Panc1 (cell line): ENCODE data around the gene ARFGEF3. TPM values are rescaled to one million over a fixed set of nuclear protein-coding genes. Genes with fewer than 3 reads are reported as not detected.

Experiments used
- ATAC-seq: fragments of 200-7000 bp; cut with Tn5 transposase; 2 replicates; pipeline ENCODE4 v1.9.1; 2020; ENCODE audit warnings: mild to moderate bottlenecking, moderate library complexity
- BruUV-seq: library from RNA; stranded (reverse); fragments of 400-500 nt; replicated peaks from 2 replicates; lab custom pipeline; 2021; lab: Mats Ljungman, UMichigan
- CTCF ChIA-PET: fragments of 300-600 bp; sonication (Branson Sonifier 250); formaldehyde crosslinking; loops from one replicate; lab custom pipeline; 2022; ENCODE audit warnings: antibody characterized with exemption; lab: Charles Lee
- POLR2A ChIA-PET: fragments of 300-600 bp; sonication (Branson Sonifier 250); formaldehyde crosslinking; loops from one replicate; lab custom pipeline; 2022; ENCODE audit warnings: antibody characterized with exemption; lab: Charles Lee
- DNase-seq: peaks from one replicate; pipeline ENCODE4 v3.0.0-alpha.2; 2010; ENCODE audit warnings: low read depth, low spot score
- H3K27ac ChIP-seq: 2 replicates; pipeline ENCODE4 v1.5.1; 2011; ENCODE audit warnings: mild to moderate bottlenecking, low read length, inconsistent platforms
- H3K27me3 ChIP-seq: fragments of 200-500 bp; sonication (Bioruptor generic); 2 replicates; pipeline ENCODE4 v1.6.0; 2014; ENCODE audit warnings: low read length, inconsistent platforms; ENCODE audit not compliant: control insufficient read depth, insufficient read depth
- H3K36me3 ChIP-seq: fragments of 200-500 bp; sonication (Bioruptor generic); 2 replicates; pipeline ENCODE4 v1.5.1; 2014; ENCODE audit warnings: inconsistent platforms, mild to moderate bottlenecking, low read length, moderate library complexity; ENCODE audit not compliant: control insufficient read depth, insufficient read depth
- H3K4me1 ChIP-seq: 2 replicates; pipeline ENCODE4 v1.5.1; 2011; ENCODE audit warnings: inconsistent platforms, mild to moderate bottlenecking, low read length, moderate library complexity; ENCODE audit not compliant: control insufficient read depth, insufficient read depth
- H3K4me3 ChIP-seq, 2 experiments: 2 replicates each; pipeline ENCODE4 v1.5.1; 2011 to 2012; ENCODE audit warnings: low read depth in 2 of 2, low read length in 2 of 2, mild to moderate bottlenecking in 2 of 2, inconsistent platforms in 1 of 2, moderate library complexity in 1 of 2
- H3K9me3 ChIP-seq: fragments of 200-500 bp; sonication (Bioruptor generic); 2 replicates; pipeline ENCODE4 v1.5.1; 2014; ENCODE audit warnings: low read depth, mild to moderate bottlenecking, inconsistent platforms, low read length, moderate library complexity; ENCODE audit not compliant: control insufficient read depth, insufficient read depth
- POLR2AphosphoS5 ChIP-seq: IDR thresholded peaks from 2 replicates; pipeline ENCODE4 v1.6.1; 2012; ENCODE audit warnings: mild to moderate bottlenecking, low read depth, low read length, moderate library complexity
- SIN3A ChIP-seq: IDR thresholded peaks from 2 replicates; pipeline ENCODE4 v1.6.1; 2012; ENCODE audit warnings: low read depth, mild to moderate bottlenecking, low read length, moderate library complexity, borderline replicate concordance; ENCODE audit not compliant: insufficient read depth
- TCF7L2 ChIP-seq: IDR thresholded peaks from 2 replicates; pipeline ENCODE4 v1.6.1; 2011; ENCODE audit warnings: mild to moderate bottlenecking, low read depth, low read length, inconsistent platforms
- in situ Hi-C: cut with HindIII; loops from 2 replicates; pipeline ENCODE4 v1.10.0; 2016; ENCODE audit warnings: low sequenced_read_pairs, low pct_unique_long_range_greater_than_20kb
- intact Hi-C: fragments of 100-400 bp; cut with micrococcal nuclease; formaldehyde crosslinking; loops from one replicate; pipeline ENCODE4 v1.10.0; 2022; ENCODE audit not compliant: unreplicated experiment
- total RNA-seq: library from RNA; stranded (reverse); gene quantifications from one replicate; pipeline ENCODE4 v1.2.1, GENCODE V29; 2021; ENCODE audit not compliant: unreplicated experiment
- TF ChIP-seq, protein P1 (sequence below), 2 experiments: IDR thresholded peaks; 2 replicates each; pipeline ENCODE4 v1.6.1; 2011 to 2012; ENCODE audit warnings: low read depth in 2 of 2, control low read depth in 1 of 2, low read length in 1 of 2, mild to moderate bottlenecking in 1 of 2, moderate library complexity in 1 of 2; ENCODE audit not compliant: insufficient read depth in 1 of 2
- TF ChIP-seq, protein P2 (sequence below): fragments of 450-650 bp; IDR thresholded peaks from 2 replicates; pipeline ENCODE4 v1.5.1; 2017; ENCODE audit warnings: mild to moderate bottlenecking

ARFGEF3 gene
- total RNA-seq, 1 experiment from 2014 or later, result 1.5 TPM

DNA sequence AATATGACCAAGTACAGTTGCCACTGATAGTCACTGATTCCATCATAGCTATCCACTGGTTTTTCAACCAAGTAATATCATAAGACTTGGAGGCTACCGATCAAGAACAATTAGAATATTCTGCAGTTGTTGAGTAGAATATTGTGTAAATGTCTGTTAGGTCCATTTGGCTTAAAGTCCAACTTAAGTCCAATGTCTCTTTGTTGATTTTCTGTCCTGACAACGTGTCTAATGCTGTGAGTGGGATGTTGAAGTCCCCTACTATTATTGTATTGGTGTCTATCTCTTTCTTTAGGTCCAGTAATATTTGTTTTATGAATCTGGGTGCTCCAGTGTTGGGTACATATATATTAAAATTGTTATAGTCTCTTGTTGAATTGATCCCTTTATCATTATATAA, 13.9 kb downstream of the ARFGEF3 start:
- no peaks in the 10 kb centered on the region for H3K36me3 ChIP-seq
- intact Hi-C loops, result no loop called here
- ATAC-seq (no peak), DNase-seq (no peak)
- no peak overlapping the region for H3K4me3 ChIP-seq
- CTCF ChIA-PET, result no interaction called here
- in situ Hi-C loops, result no loop called here
- H3K4me1 ChIP-seq, result no peaks in the 10 kb centered on the region
- peaks cover 4% of the 10 kb centered on the region for H3K27me3 ChIP-seq
- H3K9me3 ChIP-seq, result peaks cover 8% of the 10 kb centered on the region; the same call in 1 of the 2 replicates
- POLR2A ChIA-PET, result no interaction called here
- TF ChIP-seq, protein P1, sequence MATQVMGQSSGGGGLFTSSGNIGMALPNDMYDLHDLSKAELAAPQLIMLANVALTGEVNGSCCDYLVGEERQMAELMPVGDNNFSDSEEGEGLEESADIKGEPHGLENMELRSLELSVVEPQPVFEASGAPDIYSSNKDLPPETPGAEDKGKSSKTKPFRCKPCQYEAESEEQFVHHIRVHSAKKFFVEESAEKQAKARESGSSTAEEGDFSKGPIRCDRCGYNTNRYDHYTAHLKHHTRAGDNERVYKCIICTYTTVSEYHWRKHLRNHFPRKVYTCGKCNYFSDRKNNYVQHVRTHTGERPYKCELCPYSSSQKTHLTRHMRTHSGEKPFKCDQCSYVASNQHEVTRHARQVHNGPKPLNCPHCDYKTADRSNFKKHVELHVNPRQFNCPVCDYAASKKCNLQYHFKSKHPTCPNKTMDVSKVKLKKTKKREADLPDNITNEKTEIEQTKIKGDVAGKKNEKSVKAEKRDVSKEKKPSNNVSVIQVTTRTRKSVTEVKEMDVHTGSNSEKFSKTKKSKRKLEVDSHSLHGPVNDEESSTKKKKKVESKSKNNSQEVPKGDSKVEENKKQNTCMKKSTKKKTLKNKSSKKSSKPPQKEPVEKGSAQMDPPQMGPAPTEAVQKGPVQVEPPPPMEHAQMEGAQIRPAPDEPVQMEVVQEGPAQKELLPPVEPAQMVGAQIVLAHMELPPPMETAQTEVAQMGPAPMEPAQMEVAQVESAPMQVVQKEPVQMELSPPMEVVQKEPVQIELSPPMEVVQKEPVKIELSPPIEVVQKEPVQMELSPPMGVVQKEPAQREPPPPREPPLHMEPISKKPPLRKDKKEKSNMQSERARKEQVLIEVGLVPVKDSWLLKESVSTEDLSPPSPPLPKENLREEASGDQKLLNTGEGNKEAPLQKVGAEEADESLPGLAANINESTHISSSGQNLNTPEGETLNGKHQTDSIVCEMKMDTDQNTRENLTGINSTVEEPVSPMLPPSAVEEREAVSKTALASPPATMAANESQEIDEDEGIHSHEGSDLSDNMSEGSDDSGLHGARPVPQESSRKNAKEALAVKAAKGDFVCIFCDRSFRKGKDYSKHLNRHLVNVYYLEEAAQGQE (IDR thresholded peaks at IDR 0.05; ENCODE audit: insufficient read depth in 1 of 2, low read depth in 2 of 2, low read length in 1 of 2), result no peak
- TF ChIP-seq TCF7L2 (no peak), POLR2AphosphoS5 (no peak), SIN3A (no peak)
- TF ChIP-seq, protein P2, sequence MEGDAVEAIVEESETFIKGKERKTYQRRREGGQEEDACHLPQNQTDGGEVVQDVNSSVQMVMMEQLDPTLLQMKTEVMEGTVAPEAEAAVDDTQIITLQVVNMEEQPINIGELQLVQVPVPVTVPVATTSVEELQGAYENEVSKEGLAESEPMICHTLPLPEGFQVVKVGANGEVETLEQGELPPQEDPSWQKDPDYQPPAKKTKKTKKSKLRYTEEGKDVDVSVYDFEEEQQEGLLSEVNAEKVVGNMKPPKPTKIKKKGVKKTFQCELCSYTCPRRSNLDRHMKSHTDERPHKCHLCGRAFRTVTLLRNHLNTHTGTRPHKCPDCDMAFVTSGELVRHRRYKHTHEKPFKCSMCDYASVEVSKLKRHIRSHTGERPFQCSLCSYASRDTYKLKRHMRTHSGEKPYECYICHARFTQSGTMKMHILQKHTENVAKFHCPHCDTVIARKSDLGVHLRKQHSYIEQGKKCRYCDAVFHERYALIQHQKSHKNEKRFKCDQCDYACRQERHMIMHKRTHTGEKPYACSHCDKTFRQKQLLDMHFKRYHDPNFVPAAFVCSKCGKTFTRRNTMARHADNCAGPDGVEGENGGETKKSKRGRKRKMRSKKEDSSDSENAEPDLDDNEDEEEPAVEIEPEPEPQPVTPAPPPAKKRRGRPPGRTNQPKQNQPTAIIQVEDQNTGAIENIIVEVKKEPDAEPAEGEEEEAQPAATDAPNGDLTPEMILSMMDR, result no peak
- BruUV-seq, result no TSS peak
- H3K27ac ChIP-seq, result no peak overlapping the region

DNA sequence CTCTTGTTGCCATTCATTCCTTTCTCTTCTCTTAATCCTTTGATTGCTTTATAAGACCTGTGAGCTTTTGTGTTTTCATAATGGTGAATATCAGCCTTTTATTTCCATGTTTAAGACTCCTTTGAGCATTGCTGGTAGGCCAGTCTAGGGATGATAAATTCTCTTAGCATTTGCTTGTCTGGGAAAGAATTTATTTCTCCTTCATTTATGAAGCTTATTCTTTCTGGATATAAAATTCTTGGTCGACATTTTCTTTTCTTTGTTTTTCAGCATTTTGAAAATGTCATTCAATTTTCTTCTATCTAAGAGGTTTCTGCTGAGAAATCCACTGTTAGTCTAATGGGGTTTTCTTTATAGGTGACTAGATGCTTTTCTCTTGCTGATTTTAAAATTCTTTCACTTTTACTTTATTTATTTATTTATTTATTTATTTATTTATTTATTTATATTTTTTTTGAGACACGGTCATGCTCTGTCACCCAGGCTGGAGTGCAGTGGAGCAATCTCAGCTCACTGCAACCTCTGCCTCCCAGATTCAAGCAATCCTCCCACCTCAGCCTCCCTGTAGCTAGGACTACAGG, 15.0 kb downstream of the ARFGEF3 start:
- H3K4me3 ChIP-seq, result no peak overlapping the region
- in situ Hi-C loops, result no loop called here
- ChIA-PET POLR2A (no interaction called here), CTCF (no interaction called here)
- no TSS peak for BruUV-seq
- no peak for ATAC-seq
- intact Hi-C loops, result no loop called here
- H3K9me3 ChIP-seq, result peaks cover 8% of the 10 kb centered on the region; the same call in 1 of the 2 replicates
- TF ChIP-seq POLR2AphosphoS5 (no peak), SIN3A (no peak), TCF7L2 (no peak)
- TF ChIP-seq, protein P1 (IDR thresholded peaks at IDR 0.05; ENCODE audit: insufficient read depth in 1 of 2, low read depth in 2 of 2, low read length in 1 of 2), result no peak
- TF ChIP-seq, protein P2, result no peak
- no peaks in the 10 kb centered on the region for H3K4me1 ChIP-seq
- H3K36me3 ChIP-seq, result no peaks in the 10 kb centered on the region
- H3K27ac ChIP-seq, result no peak overlapping the region
- DNase-seq, result no peak
- peaks cover 4% of the 10 kb centered on the region for H3K27me3 ChIP-seq
